Testis (tissue), 2 donors: ENCODE results near the gene DPP3.

Experiments used
- CTCF ChIP-seq, 3 experiments: fragments of 450-650 bp in 2 of 3; fragments of 200-600 bp in 1 of 3; sonication (generic) in 1 of 3; IDR thresholded peaks; one replicate each; pipeline ENCODE4 v1.5.1; 2016 to 2019; ENCODE audit warnings: antibody characterized with exemption in 3 of 3, mild to moderate bottlenecking in 2 of 3, moderate library complexity in 1 of 3
- POLR2A ChIP-seq: fragments of 450-650 bp; IDR thresholded peaks from one replicate; pipeline ENCODE4 v1.6.1; 2017; ENCODE audit warnings: antibody characterized with exemption, mild to moderate bottlenecking, moderate library complexity

DNA sequence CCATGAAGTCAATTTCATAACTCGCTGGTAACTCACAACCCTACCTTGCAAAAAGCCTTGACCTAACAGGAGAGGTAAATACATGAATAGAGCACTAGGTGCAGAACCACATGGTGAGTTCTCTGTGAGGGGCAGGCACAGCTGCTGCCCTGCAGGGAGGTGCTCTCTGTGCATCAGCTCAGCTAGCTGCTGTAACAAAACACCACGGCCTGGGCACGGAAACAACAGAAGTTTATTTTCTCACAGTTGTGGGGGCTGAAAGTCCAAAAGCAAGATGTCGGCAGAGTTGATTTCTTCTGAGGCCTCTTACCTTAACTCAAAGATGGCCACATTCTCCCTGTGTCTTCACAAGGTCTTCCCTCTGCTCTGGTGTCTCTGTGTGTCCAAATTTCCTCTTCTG lies 28.6 kb upstream of the DPP3 start:
- TF ChIP-seq CTCF (IDR thresholded peaks at IDR 0.05) (no peak), POLR2A (no peak)
